ENCODE measurements around the gene LGALS12. TPM values are rescaled to one million over a fixed set of nuclear protein-coding genes. Genes with fewer than 3 reads are reported as not detected.

Gene LGALS12
- total RNA-seq, 2 experiments from 2014 or later: not detected

- ChIA-PET POLR2A (interaction anchor here (1.1 to 2.8 kb wide), 3 partner anchors 46 to 191 kb away, joined by 3 to 13 read pairs (median 7); partner anchors contain the start of gene PLAAT4), CTCF (interaction anchor here (0.6 to 1.1 kb wide), 3 partner anchors 12 to 166 kb away, joined by 3 to 4 read pairs (median 4); no protein-coding TSS in a partner anchor)
- H3K4me3 Mint-ChIP-seq: peak overlapping the region; percentile 70
- no peak for DNase-seq
- Histone ChIP-seq H3K27ac (ENCODE audit: low read depth in 1 of 2, low read length in 2 of 2) (no peak overlapping the region), H3K36me3 (ENCODE audit: insufficient read depth, low read length) (no peaks in the 10 kb centered on the region), H3K4me1 (ENCODE audit: insufficient read depth, low read length) (peaks cover 14% of the 10 kb centered on the region), H3K27me3 (ENCODE audit: control insufficient read depth in 1 of 2, insufficient read depth in 2 of 2, low read length in 2 of 2) (peaks cover 4 to 5% of the 10 kb centered on the region in 2 experiments), H3K4me3 (ENCODE audit: low read length) (peak overlapping the region; percentile 43), H3K9me3 (ENCODE audit: control insufficient read depth in 1 of 2, insufficient read depth in 1 of 2, low read length in 2 of 2) (no peaks in the 10 kb centered on the region)
- no peak for TF ChIP-seq CTCF (IDR thresholded peaks at IDR 0.05)
- intact Hi-C loops (cut with DNase I, micrococcal nuclease): loop anchor here in 1 of 2 experiments (5.0 kb wide), 1 partner anchor 76 kb away; no protein-coding TSS in a partner anchor
- no peak for ATAC-seq (ENCODE audit: poor library complexity)
- no peaks in the 10 kb centered on the region for H3K36me3 Mint-ChIP-seq (ENCODE audit: low read depth)
- H3K27me3 Mint-ChIP-seq: peaks cover 34% of the 10 kb centered on the region
- peaks cover 2% of the 10 kb centered on the region for H3K9me3 Mint-ChIP-seq
- H3K4me1 Mint-ChIP-seq (ENCODE audit: low read depth): peaks cover 16% of the 10 kb centered on the region
- peak overlapping the region; percentile 31 for H3K27ac Mint-ChIP-seq
Observed at GRCh38 chr11:63491240-63491587, 14.7 kb upstream of the LGALS12 start.

GRCh38 chr11:63491636-63492372 is 14.1 kb upstream of the LGALS12 start:
- H3K4me3 ChIP-seq (ENCODE audit: low read length): peak overlapping the region; percentile 43

GRCh38 chr11:63492441-63492840 is 13.4 kb upstream of the LGALS12 start:
- Histone ChIP-seq H3K9me3 (ENCODE audit: control insufficient read depth in 1 of 2, insufficient read depth in 1 of 2, low read length in 2 of 2) (no peaks in the 10 kb centered on the region), H3K36me3 (ENCODE audit: insufficient read depth, low read length) (no peaks in the 10 kb centered on the region), H3K4me1 (ENCODE audit: insufficient read depth, low read length) (peaks cover 14% of the 10 kb centered on the region), H3K27ac (ENCODE audit: low read depth in 1 of 2, low read length in 2 of 2) (no peak overlapping the region), H3K4me3 (ENCODE audit: low read length) (no peak overlapping the region), H3K27me3 (ENCODE audit: control insufficient read depth in 1 of 2, insufficient read depth in 2 of 2, low read length in 2 of 2) (peaks cover 4 to 5% of the 10 kb centered on the region in 2 experiments)
- ChIA-PET POLR2A (interaction anchor here (2.3 to 2.8 kb wide), 2 partner anchors 44 to 58 kb away, joined by 7 to 13 read pairs; partner anchors contain the start of gene PLAAT4), CTCF (no interaction called here)
- ATAC-seq (ENCODE audit: poor library complexity) (no peak), DNase-seq (no peak)
- Mint-ChIP-seq H3K4me1 (ENCODE audit: low read depth) (peaks cover 16% of the 10 kb centered on the region), H3K27me3 (peaks cover 37% of the 10 kb centered on the region), H3K36me3 (ENCODE audit: low read depth) (no peaks in the 10 kb centered on the region), H3K4me3 (peak overlapping the region; percentile 30), H3K9me3 (no peaks in the 10 kb centered on the region), H3K27ac (no peak overlapping the region)
- no peak for TF ChIP-seq CTCF (IDR thresholded peaks at IDR 0.05)
- intact Hi-C loops (cut with DNase I, micrococcal nuclease): loop anchor here in 1 of 2 experiments (5.0 kb wide), 1 partner anchor 75 kb away; no protein-coding TSS in a partner anchor

More at GRCh38 chr11:63491636-63492372, 14.1 kb upstream of the LGALS12 start:
- Histone ChIP-seq H3K27me3 (ENCODE audit: control insufficient read depth in 1 of 2, insufficient read depth in 2 of 2, low read length in 2 of 2) (peaks cover 4 to 5% of the 10 kb centered on the region in 2 experiments), H3K27ac (ENCODE audit: low read depth in 1 of 2, low read length in 2 of 2) (no peak overlapping the region), H3K9me3 (ENCODE audit: control insufficient read depth in 1 of 2, insufficient read depth in 1 of 2, low read length in 2 of 2) (no peaks in the 10 kb centered on the region), H3K4me1 (ENCODE audit: insufficient read depth, low read length) (peaks cover 14% of the 10 kb centered on the region), H3K36me3 (ENCODE audit: insufficient read depth, low read length) (no peaks in the 10 kb centered on the region)
- H3K4me3 Mint-ChIP-seq: peak overlapping the region; percentile 80
- ATAC-seq (ENCODE audit: poor library complexity) (peak; percentile 71), DNase-seq (peak in 2 of 14 experiments; percentile 23 to 31)
- peak overlapping the region; percentile 31 for H3K27ac Mint-ChIP-seq
- intact Hi-C loops (cut with DNase I, micrococcal nuclease): loop anchor here in 1 of 2 experiments (5.0 kb wide), 1 partner anchor 75 kb away; no protein-coding TSS in a partner anchor
- H3K36me3 Mint-ChIP-seq (ENCODE audit: low read depth): no peaks in the 10 kb centered on the region
- H3K9me3 Mint-ChIP-seq: no peaks in the 10 kb centered on the region
- H3K27me3 Mint-ChIP-seq: peaks cover 34% of the 10 kb centered on the region
- ChIA-PET POLR2A (interaction anchor here (2.3 to 2.8 kb wide), 2 partner anchors 45 to 59 kb away, joined by 7 to 13 read pairs; partner anchors contain the start of gene PLAAT4), CTCF (no interaction called here)
- TF ChIP-seq CTCF (IDR thresholded peaks at IDR 0.05): no peak
- H3K4me1 Mint-ChIP-seq (ENCODE audit: low read depth): peaks cover 16% of the 10 kb centered on the region
